HepG2 (cell line): ENCODE data around the gene CTDNEP1. TPM values are rescaled to one million over a fixed set of nuclear protein-coding genes. Genes with fewer than 3 reads are reported as not detected.

Source experiments
- ATAD3A ChIP-seq: sonication (generic); formaldehyde crosslinking; IDR thresholded peaks from 2 replicates; pipeline ENCODE4 v1.4.0; 2020; ENCODE audit warnings: missing genetic modification reagents
- ELF1 ChIP-seq: sonication (generic); formaldehyde crosslinking; IDR thresholded peaks from 2 replicates; pipeline ENCODE4 v1.4.0; 2020; ENCODE audit warnings: missing genetic modification reagents
- KLF6 ChIP-seq: IDR thresholded peaks from 2 replicates; pipeline ENCODE4 v1.8.0; 2016; ENCODE audit warnings: missing biosample characterization, missing genetic modification reagents
- KMT2B ChIP-seq: IDR thresholded peaks from 2 replicates; pipeline ENCODE4 v1.6.1; 2016; ENCODE audit warnings: missing genetic modification reagents, missing compliant biosample characterization
- MBD4 ChIP-seq: IDR thresholded peaks from 2 replicates; pipeline ENCODE4 v1.6.1; 2012; ENCODE audit warnings: low read length, inconsistent platforms, borderline replicate concordance
- MEF2D ChIP-seq: sonication (generic); formaldehyde crosslinking; IDR thresholded peaks from 2 replicates; pipeline ENCODE4 v1.5.1; 2020; ENCODE audit warnings: mild to moderate bottlenecking, missing genetic modification reagents
- NR2F2 ChIP-seq: IDR thresholded peaks from 2 replicates; pipeline ENCODE4 v1.6.1; 2012; ENCODE audit warnings: low read depth, inconsistent platforms, borderline replicate concordance
- PPARG ChIP-seq: conservative IDR thresholded peaks from 2 replicates; pipeline ENCODE4 v1.6.1; 2016; ENCODE audit warnings: missing biosample characterization, missing genetic modification reagents
- RORA ChIP-seq: sonication (generic); formaldehyde crosslinking; IDR thresholded peaks from 2 replicates; pipeline ENCODE4 v1.5.0; 2020; ENCODE audit warnings: mild to moderate bottlenecking, missing genetic modification reagents, moderate library complexity
- SCMH1 ChIP-seq: sonication (generic); formaldehyde crosslinking; IDR thresholded peaks from 2 replicates; pipeline ENCODE4 v1.9.0; 2021; ENCODE audit warnings: missing genetic modification reagents, mild to moderate bottlenecking, borderline replicate concordance
- SNRNP70 ChIP-seq: fragments of 200-400 bp; formaldehyde crosslinking; IDR thresholded peaks from 2 replicates; pipeline ENCODE4 v1.6.1; 2017; ENCODE audit warnings: mild to moderate bottlenecking, low read depth, low read length, moderate library complexity
- ZC3H13 ChIP-seq: sonication (generic); formaldehyde crosslinking; IDR thresholded peaks from 2 replicates; pipeline ENCODE4 v1.8.1; 2023; ENCODE audit warnings: mild to moderate bottlenecking, missing genetic modification reagents, moderate library complexity
- ZNF124 ChIP-seq: sonication (generic); formaldehyde crosslinking; IDR thresholded peaks from 2 replicates; pipeline ENCODE4 v1.4.0; 2020; ENCODE audit warnings: missing genetic modification reagents
- ZNF180 ChIP-seq: sonication (generic); formaldehyde crosslinking; IDR thresholded peaks from 2 replicates; pipeline ENCODE4 v1.4.0; 2020; ENCODE audit warnings: low read depth, missing genetic modification reagents, borderline replicate concordance
- ZNF382 ChIP-seq: sonication (generic); formaldehyde crosslinking; IDR thresholded peaks from 2 replicates; pipeline ENCODE4 v1.5.0; 2020; ENCODE audit warnings: missing genetic modification reagents, mild to moderate bottlenecking, borderline replicate concordance
- ZNF7 ChIP-seq: IDR thresholded peaks from 2 replicates; pipeline ENCODE4 v1.6.1; 2016; ENCODE audit warnings: missing biosample characterization, missing genetic modification reagents
- ZNF891 ChIP-seq: sonication (generic); formaldehyde crosslinking; IDR thresholded peaks from 2 replicates; pipeline ENCODE4 v1.5.0; 2020; ENCODE audit warnings: mild to moderate bottlenecking, missing genetic modification reagents
- ZSCAN31 ChIP-seq: sonication (generic); formaldehyde crosslinking; IDR thresholded peaks from 2 replicates; pipeline ENCODE4 v1.5.0; 2020; ENCODE audit warnings: low read depth, mild to moderate bottlenecking, missing genetic modification reagents
- polyA plus RNA-seq, 8 experiments: library from polyadenylated mRNA; depleted of rRNA in 3 of 8; stranded (reverse) in 7 of 8; unstranded in 1 of 8; fragments of >200 nt; fragmentation: Illumina TruSeq in 4 of 8; extraction: Trizol in 4 of 8; gene quantifications; 2 replicates each; pipeline versions ENCODE4 v1.2.1 to v1.2.3, GENCODE V29; 2011 to 2016; ENCODE audit warnings: low read depth in 4 of 8, missing spikeins in 1 of 8, mixed read lengths in 1 of 8; ENCODE audit not compliant: insufficient read depth in 1 of 8
- total RNA-seq, 5 experiments: library from RNA; depleted of rRNA; stranded (reverse); fragments of >200 nt; fragmentation: Illumina TruSeq; extraction: Trizol; gene quantifications; 2 replicates each; pipeline ENCODE4 v1.2.3, GENCODE V29; 2016; ENCODE audit warnings: low read depth in 1 of 5
- TF ChIP-seq, protein P1 (sequence below): sonication (generic); formaldehyde crosslinking; IDR thresholded peaks from 2 replicates; pipeline ENCODE4 v1.4.0; 2020; ENCODE audit warnings: low read depth, mild to moderate bottlenecking, missing genetic modification reagents
- TF ChIP-seq, protein P2 (sequence below), 2 experiments: sonication (generic) in 1 of 2; formaldehyde crosslinking in 1 of 2; IDR thresholded peaks; 2 replicates each; pipeline versions ENCODE4 v1.4.0 to v1.6.1; 2018 to 2020; ENCODE audit warnings: missing genetic modification reagents in 2 of 2, borderline replicate concordance in 1 of 2, low read depth in 1 of 2, mild to moderate bottlenecking in 1 of 2, missing biosample characterization in 1 of 2
- TF ChIP-seq, protein P3 (sequence below): fragments of 450-650 bp; IDR thresholded peaks from 2 replicates; pipeline ENCODE4 v1.6.1; 2016
- TF ChIP-seq, protein P4 (sequence below): sonication (generic); formaldehyde crosslinking; IDR thresholded peaks from 2 replicates; pipeline ENCODE4 v1.5.0; 2020; ENCODE audit warnings: missing genetic modification reagents
- TF ChIP-seq, protein P5 (sequence below): sonication (generic); formaldehyde crosslinking; IDR thresholded peaks from 2 replicates; pipeline ENCODE4 v1.5.1; 2020; ENCODE audit warnings: missing genetic modification reagents, mild to moderate bottlenecking, borderline replicate concordance

Gene CTDNEP1
- total and polyA plus RNA-seq, 2 of the 13 experiments (the other 11 are each of a cell fraction or from before 2014, with no cell fraction given): 19.8 to 118 TPM

DNA sequence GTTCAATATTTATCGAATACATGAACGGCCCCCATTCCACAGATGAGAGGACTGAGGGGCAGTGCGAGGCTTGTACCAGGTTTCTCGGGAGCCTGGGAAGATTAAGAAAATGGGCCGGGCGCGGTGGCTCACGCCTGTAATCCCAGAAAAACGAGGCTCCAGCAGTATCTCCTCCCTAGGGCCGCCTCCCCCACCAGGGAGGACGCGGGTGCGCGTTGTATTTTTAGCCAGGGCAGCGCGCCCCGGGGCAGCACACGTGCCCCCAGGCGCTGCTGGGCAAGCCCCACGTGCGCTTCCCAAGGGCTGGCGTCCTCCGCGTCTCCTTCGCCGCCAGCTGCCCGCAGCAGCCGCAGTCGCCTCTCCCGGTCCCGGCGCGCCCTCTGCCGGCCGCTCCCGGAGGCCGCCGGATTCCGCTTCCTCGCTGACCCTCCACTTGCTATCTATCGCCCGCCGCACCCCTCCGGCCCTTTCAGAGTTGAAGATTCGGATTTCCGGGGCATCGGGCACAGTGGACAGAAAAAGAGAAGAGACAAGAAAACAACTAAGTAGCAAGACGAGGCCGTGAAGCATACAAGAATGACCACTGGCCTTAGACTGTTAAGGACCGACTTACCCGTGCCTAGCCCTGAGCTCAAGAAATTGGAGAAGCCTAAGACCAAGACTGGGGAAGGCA is 44.8 kb upstream of the CTDNEP1 start (continued):
- 0 out of 2 replicates have a peak, but pooled peaks have one; percentile 42 for TF ChIP-seq ZNF891
- 0 out of 2 replicates have a peak, but pooled peaks have one; percentile 23 for TF ChIP-seq PPARG (CRISPR knock-in tag)
- no peak for TF ChIP-seq MBD4
- no peak for TF ChIP-seq ZNF180
- TF ChIP-seq KLF6 (CRISPR knock-in tag): peak; percentile 79; the same call in 1 of the 2 replicates
- TF ChIP-seq NR2F2: 0 out of 2 replicates have a peak, but pooled peaks have one; percentile 6
- no peak for TF ChIP-seq RORA (CRISPR knock-in tag)
- TF ChIP-seq, protein P1, sequence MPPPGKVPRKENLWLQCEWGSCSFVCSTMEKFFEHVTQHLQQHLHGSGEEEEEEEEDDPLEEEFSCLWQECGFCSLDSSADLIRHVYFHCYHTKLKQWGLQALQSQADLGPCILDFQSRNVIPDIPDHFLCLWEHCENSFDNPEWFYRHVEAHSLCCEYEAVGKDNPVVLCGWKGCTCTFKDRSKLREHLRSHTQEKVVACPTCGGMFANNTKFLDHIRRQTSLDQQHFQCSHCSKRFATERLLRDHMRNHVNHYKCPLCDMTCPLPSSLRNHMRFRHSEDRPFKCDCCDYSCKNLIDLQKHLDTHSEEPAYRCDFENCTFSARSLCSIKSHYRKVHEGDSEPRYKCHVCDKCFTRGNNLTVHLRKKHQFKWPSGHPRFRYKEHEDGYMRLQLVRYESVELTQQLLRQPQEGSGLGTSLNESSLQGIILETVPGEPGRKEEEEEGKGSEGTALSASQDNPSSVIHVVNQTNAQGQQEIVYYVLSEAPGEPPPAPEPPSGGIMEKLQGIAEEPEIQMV (CRISPR knock-in tag): 0 out of 2 replicates have a peak, but pooled peaks have one; percentile 69
- TF ChIP-seq, protein P2, sequence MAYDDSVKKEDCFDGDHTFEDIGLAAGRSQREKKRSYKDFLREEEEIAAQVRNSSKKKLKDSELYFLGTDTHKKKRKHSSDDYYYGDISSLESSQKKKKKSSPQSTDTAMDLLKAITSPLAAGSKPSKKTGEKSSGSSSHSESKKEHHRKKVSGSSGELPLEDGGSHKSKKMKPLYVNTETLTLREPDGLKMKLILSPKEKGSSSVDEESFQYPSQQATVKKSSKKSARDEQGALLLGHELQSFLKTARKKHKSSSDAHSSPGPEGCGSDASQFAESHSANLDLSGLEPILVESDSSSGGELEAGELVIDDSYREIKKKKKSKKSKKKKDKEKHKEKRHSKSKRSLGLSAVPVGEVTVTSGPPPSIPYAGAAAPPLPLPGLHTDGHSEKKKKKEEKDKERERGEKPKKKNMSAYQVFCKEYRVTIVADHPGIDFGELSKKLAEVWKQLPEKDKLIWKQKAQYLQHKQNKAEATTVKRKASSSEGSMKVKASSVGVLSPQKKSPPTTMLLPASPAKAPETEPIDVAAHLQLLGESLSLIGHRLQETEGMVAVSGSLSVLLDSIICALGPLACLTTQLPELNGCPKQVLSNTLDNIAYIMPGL (CRISPR knock-in tag; IDR thresholded peaks at IDR 0.05; ENCODE audit: borderline replicate concordance in 1 of 2, low read depth in 1 of 2): peak; percentile 78 to 79
- no peak; the same call in 1 of the 2 replicates for TF ChIP-seq ZNF124
- TF ChIP-seq, protein P3, sequence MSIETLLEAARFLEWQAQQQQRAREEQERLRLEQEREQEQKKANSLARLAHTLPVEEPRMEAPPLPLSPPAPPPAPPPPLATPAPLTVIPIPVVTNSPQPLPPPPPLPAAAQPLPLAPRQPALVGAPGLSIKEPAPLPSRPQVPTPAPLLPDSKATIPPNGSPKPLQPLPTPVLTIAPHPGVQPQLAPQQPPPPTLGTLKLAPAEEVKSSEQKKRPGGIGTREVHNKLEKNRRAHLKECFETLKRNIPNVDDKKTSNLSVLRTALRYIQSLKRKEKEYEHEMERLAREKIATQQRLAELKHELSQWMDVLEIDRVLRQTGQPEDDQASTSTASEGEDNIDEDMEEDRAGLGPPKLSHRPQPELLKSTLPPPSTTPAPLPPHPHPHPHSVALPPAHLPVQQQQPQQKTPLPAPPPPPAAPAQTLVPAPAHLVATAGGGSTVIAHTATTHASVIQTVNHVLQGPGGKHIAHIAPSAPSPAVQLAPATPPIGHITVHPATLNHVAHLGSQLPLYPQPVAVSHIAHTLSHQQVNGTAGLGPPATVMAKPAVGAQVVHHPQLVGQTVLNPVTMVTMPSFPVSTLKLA: peak; percentile 98
- peak; percentile 34; the same call in 1 of the 2 replicates for TF ChIP-seq ELF1 (CRISPR knock-in tag)
- no peak for TF ChIP-seq ZNF382 (CRISPR knock-in tag)
- no peak for TF ChIP-seq ATAD3A (CRISPR knock-in tag)
- TF ChIP-seq ZC3H13 (CRISPR knock-in tag): no peak
- no peak for TF ChIP-seq SNRNP70
- TF ChIP-seq ZSCAN31: no peak
- TF ChIP-seq KMT2B: 0 out of 2 replicates have a peak, but pooled peaks have one; percentile 38
- TF ChIP-seq, protein P4, sequence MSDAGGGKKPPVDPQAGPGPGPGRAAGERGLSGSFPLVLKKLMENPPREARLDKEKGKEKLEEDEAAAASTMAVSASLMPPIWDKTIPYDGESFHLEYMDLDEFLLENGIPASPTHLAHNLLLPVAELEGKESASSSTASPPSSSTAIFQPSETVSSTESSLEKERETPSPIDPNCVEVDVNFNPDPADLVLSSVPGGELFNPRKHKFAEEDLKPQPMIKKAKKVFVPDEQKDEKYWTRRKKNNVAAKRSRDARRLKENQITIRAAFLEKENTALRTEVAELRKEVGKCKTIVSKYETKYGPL: no peak
- TF ChIP-seq SCMH1 (CRISPR knock-in tag): no peak
- TF ChIP-seq MEF2D: no peak
- TF ChIP-seq, protein P5, sequence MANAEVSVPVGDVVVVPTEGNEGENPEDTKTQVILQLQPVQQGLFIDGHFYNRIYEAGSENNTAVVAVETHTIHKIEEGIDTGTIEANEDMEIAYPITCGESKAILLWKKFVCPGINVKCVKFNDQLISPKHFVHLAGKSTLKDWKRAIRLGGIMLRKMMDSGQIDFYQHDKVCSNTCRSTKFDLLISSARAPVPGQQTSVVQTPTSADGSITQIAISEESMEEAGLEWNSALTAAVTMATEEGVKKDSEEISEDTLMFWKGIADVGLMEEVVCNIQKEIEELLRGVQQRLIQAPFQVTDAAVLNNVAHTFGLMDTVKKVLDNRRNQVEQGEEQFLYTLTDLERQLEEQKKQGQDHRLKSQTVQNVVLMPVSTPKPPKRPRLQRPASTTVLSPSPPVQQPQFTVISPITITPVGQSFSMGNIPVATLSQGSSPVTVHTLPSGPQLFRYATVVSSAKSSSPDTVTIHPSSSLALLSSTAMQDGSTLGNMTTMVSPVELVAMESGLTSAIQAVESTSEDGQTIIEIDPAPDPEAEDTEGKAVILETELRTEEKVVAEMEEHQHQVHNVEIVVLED (CRISPR knock-in tag): no peak; the same call in 1 of the 2 replicates
- TF ChIP-seq ZNF7 (CRISPR knock-in tag): no peak
